ENCODE results near the gene ATP8B3. TPM values are rescaled to one million over a fixed set of nuclear protein-coding genes. Genes with fewer than 3 reads are reported as not detected.
A peak's percentile ranks its signal among the peaks of the same experiment; 100 is the strongest.

ATP8B3 gene
- total and polyA plus RNA-seq, 2 of the 13 experiments (the other 11 are each of a cell fraction or from before 2014, with no cell fraction given) = 2.6 to 5.9 TPM

GRCh38 chr19:1823539-1824251 lies 11.6 kb upstream of the ATP8B3 start:
- no peak overlapping the region for H3K4me3 ChIP-seq (replicated peaks in 1 of 3; ENCODE audit: insufficient read depth in 1 of 3, low read depth in 2 of 3, low read length in 3 of 3)
- H2AFZ ChIP-seq (ENCODE audit: low read length) = no peak overlapping the region
- ChIA-PET POLR2A (no interaction called here), CTCF (ENCODE audit: low intra/inter-chr PET ratio, low total read pairs) (no interaction called here)
- H3K4me2 ChIP-seq (ENCODE audit: low read depth, low read length) = no peak overlapping the region
- H3K9ac ChIP-seq (ENCODE audit: insufficient read depth, low read depth, low read length) = no peak overlapping the region
- H3K4me1 ChIP-seq (ENCODE audit: insufficient read depth, low read length) = no peaks in the 10 kb centered on the region
- no peaks in the 10 kb centered on the region for H4K20me1 ChIP-seq (ENCODE audit: insufficient read depth, low read length)
- H3K27me3 ChIP-seq (ENCODE audit: control insufficient read depth in 1 of 2, insufficient read depth in 2 of 2, low read length in 2 of 2) = no peaks in the 10 kb centered on the region
- peaks cover 26 to 37% of the 10 kb centered on the region in 2 experiments; a peak in 4 of 5 replicates for H3K36me3 ChIP-seq (replicated peaks in 1 of 2; ENCODE audit: control insufficient read depth in 1 of 2, insufficient read depth in 2 of 2, low read length in 2 of 2)
- TF ChIP-seq AGO2 (optimal IDR thresholded peaks at IDR 0.05; ENCODE audit: low read depth, low read length) (peak; percentile 82), ZNF615 (CRISPR knock-in tag; IDR thresholded peaks at IDR 0.05; ENCODE audit: borderline replicate concordance) (no peak)
- intact Hi-C loops (cut with micrococcal nuclease; ENCODE audit: unreplicated experiment) (no loop called here), in situ Hi-C loops (cut with HindIII; ENCODE audit: extremely low pct_ligation_motif_present, low pct_unique_long_range_greater_than_20kb) (loop anchor here (5.0 kb wide), 1 partner anchor 46 kb away; no protein-coding TSS in a partner anchor)
- BruUV-seq (replicated peaks) = no TSS peak
- WGBS (ENCODE audit: low lambda C conversion rate) = 94% methylated on average over 12 of the region's 36 CpGs
- DNase-seq (ENCODE audit: low spot score) (no peak), ATAC-seq (no peak), FAIRE-seq (no peak)
- H3K79me2 ChIP-seq (ENCODE audit: insufficient read depth, low read length) = no peaks in the 10 kb centered on the region
- no peak overlapping the region for H3K27ac ChIP-seq (ENCODE audit: extremely low read length, insufficient read depth, low read length)
- no peaks in the 10 kb centered on the region for H3K9me3 ChIP-seq (ENCODE audit: low read length)

- in situ Hi-C loops (cut with HindIII; ENCODE audit: extremely low pct_ligation_motif_present, low pct_unique_long_range_greater_than_20kb) = loop anchor here (5.0 kb wide), 1 partner anchor 46 kb away; no protein-coding TSS in a partner anchor
- no peak for ATAC-seq
- TF ChIP-seq STAG1 (CRISPR knock-in tag; IDR thresholded peaks at IDR 0.05) (no peak), ZBTB3 (CRISPR knock-in tag; IDR thresholded peaks at IDR 0.05; ENCODE audit: borderline replicate concordance, low read depth) (no peak), ZBTB7A (CRISPR knock-in tag; IDR thresholded peaks at IDR 0.05) (no peak), ETV5 (CRISPR knock-in tag; IDR thresholded peaks at IDR 0.05; ENCODE audit: borderline replicate concordance) (no peak), MLX (CRISPR knock-in tag; IDR thresholded peaks at IDR 0.05) (no peak), ZSCAN20 (CRISPR knock-in tag; IDR thresholded peaks at IDR 0.05; ENCODE audit: borderline replicate concordance) (no peak), ZNF136 (CRISPR knock-in tag; IDR thresholded peaks at IDR 0.05; ENCODE audit: low read depth) (no peak), GRHL1 (CRISPR knock-in tag; conservative IDR thresholded peaks at IDR 0.05) (no peak), ZNF280B (CRISPR knock-in tag; IDR thresholded peaks at IDR 0.05; ENCODE audit: borderline replicate concordance) (no peak), GLMP (CRISPR knock-in tag; IDR thresholded peaks at IDR 0.05; ENCODE audit: borderline replicate concordance) (no peak)
These were observed 10.9 kb upstream of the ATP8B3 start for GRCh38 chr19:1823020-1823419.

More at GRCh38 chr19:1823020-1823419, 10.9 kb upstream of the ATP8B3 start:
- Histone ChIP-seq H3K4me1 (ENCODE audit: insufficient read depth, low read length) (no peaks in the 10 kb centered on the region), H3K79me2 (ENCODE audit: insufficient read depth, low read length) (no peaks in the 10 kb centered on the region), H3K4me3 (replicated peaks in 1 of 3; ENCODE audit: insufficient read depth in 1 of 3, low read depth in 2 of 3, low read length in 3 of 3) (no peak overlapping the region), H3K27ac (ENCODE audit: extremely low read length, insufficient read depth, low read length) (no peak overlapping the region), H4K20me1 (ENCODE audit: insufficient read depth, low read length) (no peaks in the 10 kb centered on the region), H3K4me2 (ENCODE audit: low read depth, low read length) (no peak overlapping the region), H2AFZ (ENCODE audit: low read length) (no peak overlapping the region), H3K27me3 (ENCODE audit: control insufficient read depth in 1 of 2, insufficient read depth in 2 of 2, low read length in 2 of 2) (no peaks in the 10 kb centered on the region), H3K9me3 (ENCODE audit: low read length) (no peaks in the 10 kb centered on the region), H3K9ac (ENCODE audit: insufficient read depth, low read depth, low read length) (no peak overlapping the region), H3K36me3 (replicated peaks in 1 of 2; ENCODE audit: control insufficient read depth in 1 of 2, insufficient read depth in 2 of 2, low read length in 2 of 2) (peaks cover 32 to 43% of the 10 kb centered on the region in 2 experiments; a peak in 4 of 5 replicates)
- no peak for DNase-seq (ENCODE audit: low spot score)
- no peak for FAIRE-seq
- CTCF ChIA-PET (ENCODE audit: low intra/inter-chr PET ratio, low total read pairs) = no interaction called here
- intact Hi-C loops (cut with micrococcal nuclease; ENCODE audit: unreplicated experiment) = no loop called here
- WGBS (ENCODE audit: low lambda C conversion rate) = 100% methylated on average over 5 of the region's 8 CpGs
- POLR2A ChIA-PET = no interaction called here
- BruUV-seq (replicated peaks) = no TSS peak
